Inflammatory macrophage (primary cell): ENCODE measurements around the gene AGAP2.

Experiments used
- DNase-seq, 2 donors: peaks; one replicate each; pipeline ENCODE4 v3.0.0-alpha.2; 2020 to 2022

AGAP2 gene

GRCh38 chr12:57767305-57767698, 28.8 kb upstream of the AGAP2 start:
- DNase-seq = no peak

GRCh38 chr12:57766464-57767304, 28.1 kb upstream of the AGAP2 start, which contains the start of gene CYP27B1:
TSS of gene CYP27B1 (minus strand) at chr12:57767078. CDS start at chr12:57767041, 37 bp downstream.
- peak in 1 of 2 donors; percentile 61 for DNase-seq

- DNase-seq = peak in 1 of 2 donors; percentile 35
These were observed 27.3 kb upstream of the AGAP2 start for GRCh38 chr12:57765698-57766463.

GRCh38 chr12:57765003-57765697, 26.6 kb upstream of the AGAP2 start:
- DNase-seq = peak in 1 of 2 donors; percentile 51

GRCh38 chr12:57764662-57765002, 26.1 kb upstream of the AGAP2 start:
- DNase-seq = no peak

- no peak for DNase-seq
These were observed 25.5 kb upstream of the AGAP2 start for GRCh38 chr12:57763881-57764661.

GRCh38 chr12:57762463-57762862, 23.9 kb upstream of the AGAP2 start:
- DNase-seq = no peak

GRCh38 chr12:57761391-57761998, 23.0 kb upstream of the AGAP2 start:
- no peak for DNase-seq

- DNase-seq = no peak
These were observed 21.9 kb upstream of the AGAP2 start for GRCh38 chr12:57760347-57760982.

- DNase-seq = no peak
These were observed 20.9 kb upstream of the AGAP2 start for GRCh38 chr12:57759360-57759980.

- DNase-seq = no peak
These were observed 20.2 kb upstream of the AGAP2 start for GRCh38 chr12:57758552-57759359.

GRCh38 chr12:57757771-57758170, 19.2 kb upstream of the AGAP2 start:
- no peak for DNase-seq

GRCh38 chr12:57756406-57757341, 18.1 kb upstream of the AGAP2 start:
- DNase-seq = peak; percentile 48 to 61

- no peak for DNase-seq
These were observed 17.2 kb upstream of the AGAP2 start for GRCh38 chr12:57755454-57756372.

GRCh38 chr12:57755194-57755453, 16.6 kb upstream of the AGAP2 start:
- no peak for DNase-seq

GRCh38 chr12:57754411-57755193, 16.1 kb upstream of the AGAP2 start, which contains the start of gene MARCHF9:
TSS of gene MARCHF9 (plus strand) at chr12:57755103. CDS start at chr12:57755529, 426 bp downstream.
- DNase-seq = no peak

GRCh38 chr12:57753756-57754337, 15.3 kb upstream of the AGAP2 start:
- DNase-seq = no peak
